HepG2 (cell line): ENCODE measurements around the gene ARHGAP26. TPM values are rescaled to one million over a fixed set of nuclear protein-coding genes. Genes with fewer than 3 reads are reported as not detected.
A peak's percentile ranks its signal among the peaks of the same experiment; 100 is the strongest.

Experiments used
- ATAC-seq: fragments of 200-7000 bp; cut with Tn5 transposase; 3 replicates; pipeline ENCODE4 v1.9.1; 2020; ENCODE audit warnings: mild to moderate bottlenecking, moderate library complexity
- BruUV-seq: library from RNA; stranded (reverse); fragments of 400-500 nt; replicated peaks from 2 replicates; lab custom pipeline; 2021; lab: Mats Ljungman, UMichigan
- CTCF ChIA-PET: fragments of 300-600 bp; formaldehyde crosslinking; extraction: SDS; loops from one replicate; lab custom pipeline; 2021; ENCODE audit warnings: low total read pairs, inconsistent platforms, low intra/inter-chr PET ratio; lab: Yijun Ruan, JAX
- POLR2A ChIA-PET: fragments of 350-600 bp; sonication (Branson Sonifier 250); formaldehyde crosslinking; loops from one replicate; lab custom pipeline; 2020; ENCODE audit warnings: antibody characterized with exemption, inconsistent platforms; lab: Yijun Ruan, JAX
- DNase-seq: peaks from one replicate; pipeline ENCODE4 v3.0.0-alpha.2; 2015; ENCODE audit warnings: low spot score
- FAIRE-seq: peaks from 3 replicates; lab custom pipeline; 2011; peaks lifted over from hg19 to GRCh38; lab: Jason Lieb, UNC
- H2AFZ ChIP-seq: one replicate; pipeline ENCODE4 v1.6.1; 2011; ENCODE audit warnings: low read length, inconsistent platforms
- H3K27ac ChIP-seq: fragments of 300-600 bp; 3 replicates; pipeline ENCODE4 v1.8.0; 2011; ENCODE audit warnings: mixed run types, mild to moderate bottlenecking, mixed read lengths, low read length, inconsistent platforms; ENCODE audit not compliant: insufficient read depth; ENCODE audit errors: extremely low read length
- H3K27me3 ChIP-seq, 2 experiments: fragments of 200-600 bp in 1 of 2; 2 replicates in 1 of 2; 3 replicates in 1 of 2; pipeline versions ENCODE4 v1.6.0 to v1.8.0; 2011; ENCODE audit warnings: low read length in 2 of 2, mild to moderate bottlenecking in 2 of 2, moderate library complexity in 2 of 2, inconsistent platforms in 1 of 2; ENCODE audit not compliant: insufficient read depth in 2 of 2, control insufficient read depth in 1 of 2
- H3K36me3 ChIP-seq, 2 experiments: fragments of 200-600 bp in 1 of 2; replicated peaks in 1 of 2; 2 replicates in 1 of 2; 3 replicates in 1 of 2; pipeline versions ENCODE4 v1.5.1 to v1.8.0; 2011; ENCODE audit warnings: low read length in 2 of 2, inconsistent platforms in 1 of 2; ENCODE audit not compliant: insufficient read depth in 2 of 2, control insufficient read depth in 1 of 2
- H3K4me1 ChIP-seq: 2 replicates; pipeline ENCODE4 v1.5.1; 2012; ENCODE audit warnings: low read length, inconsistent platforms; ENCODE audit not compliant: insufficient read depth
- H3K4me2 ChIP-seq: 2 replicates; pipeline ENCODE4 v1.6.0; 2011; ENCODE audit warnings: low read depth, low read length, inconsistent platforms
- H3K4me3 ChIP-seq, 3 experiments: fragments of 200-600 bp in 1 of 3; sonication (generic), shearing (Covaris generic) in 1 of 3; replicated peaks in 1 of 3; 2 replicates each; pipeline ENCODE4 v1.5.1; 2011 to 2016; ENCODE audit warnings: low read length in 3 of 3, inconsistent platforms in 2 of 3, low read depth in 2 of 3, mild to moderate bottlenecking in 2 of 3, control low read depth in 1 of 3, mixed read lengths in 1 of 3; ENCODE audit not compliant: insufficient read depth in 1 of 3
- H3K79me2 ChIP-seq: one replicate; pipeline ENCODE4 v1.6.1; 2011; ENCODE audit warnings: low read length, inconsistent platforms; ENCODE audit not compliant: insufficient read depth
- H3K9ac ChIP-seq: 2 replicates; pipeline ENCODE4 v1.6.0; 2011; ENCODE audit warnings: mild to moderate bottlenecking, low read depth, low read length, inconsistent platforms; ENCODE audit not compliant: insufficient read depth
- H3K9me3 ChIP-seq: 2 replicates; pipeline ENCODE4 v1.5.1; 2012; ENCODE audit warnings: mild to moderate bottlenecking, low read length
- H4K20me1 ChIP-seq: 2 replicates; pipeline ENCODE4 v1.6.0; 2011; ENCODE audit warnings: inconsistent platforms, mild to moderate bottlenecking, low read length, moderate library complexity; ENCODE audit not compliant: insufficient read depth
- ATF3 ChIP-seq: sonication (generic); formaldehyde crosslinking; IDR thresholded peaks from 2 replicates; pipeline ENCODE4 v1.4.0; 2020; ENCODE audit warnings: missing genetic modification reagents
- FOSL1 ChIP-seq: sonication (generic); formaldehyde crosslinking; IDR thresholded peaks from 2 replicates; pipeline ENCODE4 v1.9.0; 2021; ENCODE audit warnings: missing genetic modification reagents, borderline replicate concordance
- GMEB1 ChIP-seq: sonication (generic); formaldehyde crosslinking; IDR thresholded peaks from 2 replicates; pipeline ENCODE4 v1.5.1; 2020; ENCODE audit warnings: missing genetic modification reagents, mild to moderate bottlenecking, borderline replicate concordance
- PTBP1 ChIP-seq: fragments of 200-400 bp; formaldehyde crosslinking; IDR thresholded peaks from 2 replicates; pipeline ENCODE4 v1.6.1; 2018; ENCODE audit warnings: low read length, low read depth; ENCODE audit not compliant: poor library complexity, severe bottlenecking
- RBM39 ChIP-seq: fragments of 200-400 bp; formaldehyde crosslinking; IDR thresholded peaks from one replicate; pipeline ENCODE4 v1.6.1; 2018; ENCODE audit warnings: antibody characterized with exemption, mild to moderate bottlenecking, low read depth, low read length; ENCODE audit not compliant: poor library complexity, severe bottlenecking
- STAT5B ChIP-seq: sonication (generic); formaldehyde crosslinking; IDR thresholded peaks from 2 replicates; pipeline ENCODE4 v1.4.0; 2020; ENCODE audit warnings: missing genetic modification reagents
- ZKSCAN8 ChIP-seq: IDR thresholded peaks from 2 replicates; pipeline ENCODE4 v1.6.1; 2016; ENCODE audit warnings: borderline replicate concordance, missing genetic modification reagents, missing compliant biosample characterization
- ZNF276 ChIP-seq: sonication (generic); formaldehyde crosslinking; IDR thresholded peaks from 2 replicates; pipeline ENCODE4 v1.4.0; 2020; ENCODE audit warnings: mild to moderate bottlenecking, low read depth, missing genetic modification reagents
- ZNF607 ChIP-seq: sonication (generic); formaldehyde crosslinking; IDR thresholded peaks from 2 replicates; pipeline ENCODE4 v1.5.1; 2020; ENCODE audit warnings: missing genetic modification reagents, mild to moderate bottlenecking, borderline replicate concordance
- WGBS: methylation state at CpG from one replicate; pipeline ENCODE4 v1.1.6; 2017; ENCODE audit warnings: low lambda C conversion rate; 5-methylcytosine and 5-hydroxymethylcytosine counted together
- in situ Hi-C: cut with HindIII; loops from 2 replicates; pipeline ENCODE4 v1.10.0; 2017; ENCODE audit warnings: low pct_unique_long_range_greater_than_20kb; ENCODE audit not compliant: extremely low pct_ligation_motif_present
- intact Hi-C: fragments of 100-400 bp; cut with micrococcal nuclease; formaldehyde crosslinking; loops from one replicate; pipeline ENCODE4 v1.10.0; 2022; ENCODE audit not compliant: unreplicated experiment
- polyA plus RNA-seq, 8 experiments: library from polyadenylated mRNA; depleted of rRNA in 3 of 8; stranded (reverse) in 7 of 8; unstranded in 1 of 8; fragments of >200 nt; fragmentation: Illumina TruSeq in 4 of 8; extraction: Trizol in 4 of 8; gene quantifications; 2 replicates each; pipeline versions ENCODE4 v1.2.1 to v1.2.3, GENCODE V29; 2011 to 2016; ENCODE audit warnings: low read depth in 4 of 8, missing spikeins in 1 of 8, mixed read lengths in 1 of 8; ENCODE audit not compliant: insufficient read depth in 1 of 8
- total RNA-seq, 5 experiments: library from RNA; depleted of rRNA; stranded (reverse); fragments of >200 nt; fragmentation: Illumina TruSeq; extraction: Trizol; gene quantifications; 2 replicates each; pipeline ENCODE4 v1.2.3, GENCODE V29; 2016; ENCODE audit warnings: low read depth in 1 of 5

Gene ARHGAP26
- total and polyA plus RNA-seq, 2 of the 13 experiments (the other 11 are each of a cell fraction or from before 2014, with no cell fraction given) = 9.6 to 18.2 TPM

DNA sequence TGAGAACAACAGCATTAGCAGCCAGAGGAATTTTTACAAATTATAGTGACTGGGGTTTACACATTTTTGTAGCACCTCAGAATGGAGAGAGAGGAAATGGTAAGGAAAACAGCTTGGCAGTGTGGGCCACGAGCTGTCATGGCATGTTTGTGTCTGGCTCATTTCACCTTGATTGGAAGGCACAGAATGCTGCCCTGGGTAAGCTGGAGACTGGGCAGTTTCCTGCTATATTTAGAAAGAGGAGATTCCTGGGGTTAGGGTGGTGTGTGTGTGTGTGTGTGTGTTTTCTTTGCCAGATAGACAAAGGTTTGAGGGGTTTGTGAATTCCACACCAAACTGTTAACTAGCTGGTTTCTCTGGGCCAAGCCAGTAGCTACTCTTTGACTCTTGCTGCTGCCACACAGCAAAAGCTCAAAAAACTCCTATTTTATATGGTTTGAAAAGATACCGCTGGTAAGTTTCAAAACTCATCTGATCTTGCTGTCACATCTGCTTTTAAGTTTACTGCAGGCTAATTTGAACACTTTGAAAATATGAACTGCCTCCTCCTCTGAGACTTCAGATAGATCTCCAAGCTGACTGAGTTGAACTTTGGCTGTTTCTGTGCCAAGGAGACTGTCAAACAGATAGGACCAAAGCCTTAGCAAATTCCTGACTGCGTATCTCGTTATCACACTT lies 9.1 kb downstream of the ARHGAP26 start:
- TF ChIP-seq ATF3 (no peak), FOSL1 (CRISPR knock-in tag) (no peak), PTBP1 (no peak), RBM39 (no peak), ZNF607 (no peak), GMEB1 (no peak), ZKSCAN8 (CRISPR knock-in tag) (no peak), STAT5B (CRISPR knock-in tag) (no peak), ZNF276 (CRISPR knock-in tag) (no peak)
- Histone ChIP-seq H4K20me1 (no peaks in the 10 kb centered on the region), H3K27me3 (no peaks in the 10 kb centered on the region), H3K4me3 (no peak overlapping the region), H3K27ac (no peak overlapping the region), H3K9me3 (no peaks in the 10 kb centered on the region), H3K36me3 (no peaks in the 10 kb centered on the region; a peak in 2 of 5 replicates), H2AFZ (no peak overlapping the region), H3K4me1 (peaks cover 63% of the 10 kb centered on the region), H3K79me2 (peaks cover 68% of the 10 kb centered on the region), H3K9ac (no peak overlapping the region), H3K4me2 (peak overlapping the region; percentile 4; the same call in 1 of the 2 replicates)
- ATAC-seq (peak; percentile 64), DNase-seq (no peak), FAIRE-seq (peak; percentile 52)
- POLR2A ChIA-PET = interaction anchor here (1.2 kb wide), 1 partner anchor 9 kb away, joined by 3 read pairs; the partner anchor contains the start of gene ARHGAP26
- in situ Hi-C loops (no loop called here), intact Hi-C loops (no loop called here)
- BruUV-seq = no TSS peak
- WGBS = 58% methylated on average over 4 of the region's 4 CpGs
- CTCF ChIA-PET = no interaction called here
